ENCODE results near the gene EFCAB5. TPM values are rescaled to one million over a fixed set of nuclear protein-coding genes. Genes with fewer than 3 reads are reported as not detected.

The EFCAB5 gene
- total and polyA plus RNA-seq, 2 of the 8 experiments (the other 6 are each of a cell fraction or from before 2014, with no cell fraction given), result 0.05 to 0.34 TPM

DNA sequence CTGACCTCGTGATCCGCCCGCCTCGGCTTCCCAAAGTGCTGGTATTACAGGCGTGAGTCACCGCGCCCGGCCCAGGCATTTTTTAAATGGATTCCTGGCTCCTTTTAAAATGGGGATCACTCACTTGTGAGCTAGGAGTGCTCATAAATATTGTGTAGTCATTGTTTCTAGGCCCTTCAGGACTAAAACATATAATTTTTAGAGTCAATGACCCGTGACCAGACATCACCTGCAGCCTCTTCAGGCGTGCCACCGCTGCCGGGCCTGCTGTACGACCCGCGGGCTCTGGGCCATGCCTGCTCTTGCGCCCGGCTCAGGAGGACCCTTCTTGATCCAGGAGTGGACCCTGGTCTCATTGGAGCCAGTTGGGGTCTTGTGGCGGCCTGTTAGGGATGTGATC lies 30.8 kb downstream of the EFCAB5 start:
- Histone ChIP-seq H3K4ac (replicated peaks; ENCODE audit: insufficient read length, low read depth, low read length) (no peak overlapping the region), H3K79me1 (ENCODE audit: low read depth, low read length) (no peaks in the 10 kb centered on the region), H4K91ac (replicated peaks; ENCODE audit: insufficient read length, low read length) (no peak overlapping the region), H3K23me2 (ENCODE audit: low read depth, low read length) (no peaks in the 10 kb centered on the region), H3K56ac (replicated peaks; ENCODE audit: insufficient read length, low read depth, low read length) (no peak overlapping the region), H3K4me3 (ENCODE audit: extremely low read depth in 1 of 4, insufficient read depth in 2 of 4, low read depth in 3 of 4, low read length in 4 of 4) (no peak overlapping the region), H3K4me1 (replicated peaks in 1 of 4; ENCODE audit: control insufficient read depth in 3 of 4, insufficient read depth in 4 of 4, low read length in 3 of 4) (no peaks in the 10 kb centered on the region), H4K8ac (ENCODE audit: extremely low read depth, insufficient read depth, low read length) (no peak overlapping the region), H3K14ac (ENCODE audit: insufficient read length) (no peak overlapping the region), H3K9me3 (ENCODE audit: insufficient read depth in 2 of 2, low read depth in 1 of 2, low read length in 1 of 2) (no peaks in the 10 kb centered on the region), H3K27me3 (replicated peaks in 1 of 4; ENCODE audit: control insufficient read depth in 3 of 4, extremely low read depth in 1 of 4, insufficient read depth in 3 of 4, low read length in 3 of 4) (no peaks in the 10 kb centered on the region), H3K4me2 (ENCODE audit: insufficient read depth in 1 of 2, low read depth in 2 of 2, low read length in 2 of 2) (no peak overlapping the region), H2BK15ac (ENCODE audit: low read length) (no peak overlapping the region), H2BK12ac (ENCODE audit: low read depth, low read length) (no peak overlapping the region), H3K18ac (ENCODE audit: extremely low read depth, low read length) (no peak overlapping the region), H3K9ac (replicated peaks in 1 of 4; ENCODE audit: extremely low read depth in 1 of 4, low read depth in 3 of 4, low read length in 3 of 4) (no peak overlapping the region), H3K36me3 (ENCODE audit: control insufficient read depth in 2 of 4, insufficient read depth in 4 of 4, low read length in 3 of 4) (no peaks in the 10 kb centered on the region), H3K79me2 (ENCODE audit: control insufficient read depth in 1 of 2, insufficient read depth in 2 of 2, low read length in 2 of 2) (no peaks in the 10 kb centered on the region), H4K20me1 (replicated peaks in 1 of 2; ENCODE audit: control insufficient read depth in 1 of 2, insufficient read depth in 2 of 2, low read length in 2 of 2) (no peaks in the 10 kb centered on the region), H3K23ac (ENCODE audit: insufficient read length) (no peak overlapping the region), H2AK5ac (ENCODE audit: low read depth, low read length) (no peak overlapping the region), H3K27ac (ENCODE audit: low read depth, low read length) (no peak overlapping the region), H2BK20ac (ENCODE audit: low read length) (no peak overlapping the region), H4K5ac (ENCODE audit: insufficient read length, low read depth, low read length) (no peak overlapping the region), H2BK120ac (replicated peaks; ENCODE audit: low read depth, low read length) (no peak overlapping the region), H2AFZ (ENCODE audit: low read length) (no peak overlapping the region), H2BK5ac (ENCODE audit: low read depth, low read length) (no peak overlapping the region)
- CTCF ChIA-PET (ENCODE audit: partially characterized antibody), result no interaction called here
- FAIRE-seq, result no peak
- whole genome bisulfite sequencing, 2 experiments (ENCODE audit: extremely low coverage in 1 of 2, insufficient coverage in 1 of 2, insufficient read length in 1 of 2, insufficient replicate concordance in 2 of 2, low coverage in 1 of 2, low lambda C conversion rate in 2 of 2, missing lambda C conversion rate in 1 of 2), result 95% methylated on average over 18 of the region's 18 CpGs; no CpG with 5 or more reads in 1 of the 2 experiments
- DNase-seq (ENCODE audit: low read depth in 1 of 2, low spot score in 2 of 2), result no peak
- POLR2A ChIA-PET (ENCODE audit: partially characterized antibody), result no interaction called here
- no peak for TF ChIP-seq SRF (IDR thresholded peaks at IDR 0.05; ENCODE audit: low read depth, low read length)
- no peak for TF ChIP-seq KDM4A (IDR thresholded peaks at IDR 0.05; ENCODE audit: low read depth, low read length, severe bottlenecking)
